ENCODE results near the gene AQP6. TPM values are rescaled to one million over a fixed set of nuclear protein-coding genes. Genes with fewer than 3 reads are reported as not detected.

Gene AQP6
- total RNA-seq, 1 experiment from 2014 or later, result 0.09 TPM

- H3K4ac ChIP-seq (ENCODE audit: low read depth, low read length), result no peak overlapping the region
- no peak for DNase-seq
- Mint-ChIP-seq H3K27me3 (ENCODE audit: low read depth) (peaks cover 6% of the 10 kb centered on the region), H3K36me3 (ENCODE audit: insufficient read depth in 1 of 3, low read depth in 3 of 3) (no peaks in the 10 kb centered on the region), H3K4me3 (no peak overlapping the region), H3K9me3 (no peaks in the 10 kb centered on the region), H3K27ac (no peak overlapping the region; a peak in 1 of 7 replicates), H3K4me1 (peaks cover 19 to 21% of the 10 kb centered on the region in 2 experiments)
- no peaks in the 10 kb centered on the region for H3K79me1 ChIP-seq (ENCODE audit: insufficient read depth, low read depth, low read length, poor library complexity, severe bottlenecking)
- H2BK12ac ChIP-seq (ENCODE audit: insufficient read length, low read depth, low read length), result no peak overlapping the region
- H2AFZ ChIP-seq (ENCODE audit: low read length), result no peak overlapping the region
- no peak overlapping the region for H4K5ac ChIP-seq (ENCODE audit: insufficient read length, low read depth, low read length)
- no peaks in the 10 kb centered on the region for H4K20me1 ChIP-seq (ENCODE audit: control insufficient read depth, insufficient read depth, insufficient read length)
- H3K9me3 ChIP-seq (ENCODE audit: control insufficient read depth, low read depth, low read length), result no peaks in the 10 kb centered on the region
- no peak overlapping the region for H3T11ph ChIP-seq (ENCODE audit: low read length)
- H3K23me2 ChIP-seq (ENCODE audit: insufficient read length, low read depth, low read length, poor library complexity, severe bottlenecking), result no peaks in the 10 kb centered on the region
- H4K91ac ChIP-seq (ENCODE audit: insufficient read length, low read depth, low read length), result no peak overlapping the region
- WGBS (ENCODE audit: extremely low coverage, insufficient read length, low lambda C conversion rate), result no CpG with 5 or more reads among the region's 14 CpGs
- H3K4me2 ChIP-seq (ENCODE audit: insufficient read depth, insufficient read length, low read length), result no peak overlapping the region
- no peak overlapping the region for H3K27ac ChIP-seq (ENCODE audit: insufficient read length, low read depth, low read length)
- no peaks in the 10 kb centered on the region for H3K79me2 ChIP-seq (ENCODE audit: insufficient read depth, low read length)
- H3K14ac ChIP-seq (ENCODE audit: insufficient read depth, low read length), result no peak overlapping the region
- H2BK20ac ChIP-seq (ENCODE audit: low read depth, low read length, poor library complexity, severe bottlenecking), result no peak overlapping the region
- no peaks in the 10 kb centered on the region; the same call in 1 of the 2 replicates for H3K27me3 ChIP-seq (ENCODE audit: insufficient read depth, low read length)
- H2AK5ac ChIP-seq (ENCODE audit: insufficient read length, low read length), result no peak overlapping the region
- no peak overlapping the region for H3K9ac ChIP-seq (ENCODE audit: extremely low read depth, insufficient read length, low read length)
- H2BK15ac ChIP-seq (ENCODE audit: low read depth, low read length), result no peak overlapping the region
- H2BK5ac ChIP-seq (ENCODE audit: insufficient read length, low read length), result no peak overlapping the region
- no peak for TF ChIP-seq CTCF (conservative IDR thresholded peaks at IDR 0.05)
- H3K4me1 ChIP-seq (ENCODE audit: insufficient read depth, low read length), result peaks cover 3% of the 10 kb centered on the region; the same call in 1 of the 2 replicates
- H3K18ac ChIP-seq (ENCODE audit: insufficient read length, low read depth, low read length), result no peak overlapping the region
- H3K56ac ChIP-seq (ENCODE audit: insufficient read length, low read depth, low read length), result no peak overlapping the region
- H2BK120ac ChIP-seq (ENCODE audit: low read depth, low read length, poor library complexity, severe bottlenecking), result no peak overlapping the region
- H4K8ac ChIP-seq (replicated peaks; ENCODE audit: insufficient read length, low read depth, low read length), result no peak overlapping the region
- no peak overlapping the region for H3K23ac ChIP-seq (ENCODE audit: insufficient read length, low read depth, low read length)
These were observed 21.1 kb upstream of the AQP6 start for GRCh38 chr12:49951411-49952240.

Data from H9 (cell line).